K562 (cell line): ENCODE results near the gene CHRNB4.

ENCODE experiments used
- CTCF ChIP-seq, 3 experiments: IDR thresholded peaks in 2 of 3; conservative IDR thresholded peaks in 1 of 3; 2 replicates each; pipeline ENCODE4 v1.5.1; 2011 to 2012; ENCODE audit warnings: low read length in 3 of 3, mild to moderate bottlenecking in 3 of 3, control low read depth in 2 of 3, improper control_type of control experiment in 1 of 3, inconsistent platforms in 1 of 3, low read depth in 1 of 3, mixed read lengths in 1 of 3, moderate library complexity in 1 of 3; ENCODE audit not compliant: insufficient read depth in 2 of 3
- E2F1 ChIP-seq: sonication (generic); formaldehyde crosslinking; IDR thresholded peaks from 2 replicates; pipeline ENCODE4 v1.8.1; 2023; ENCODE audit warnings: mild to moderate bottlenecking, missing genetic modification reagents, moderate library complexity
- MAFG ChIP-seq: fragments of 450-650 bp; conservative IDR thresholded peaks from 2 replicates; pipeline ENCODE4 v1.6.1; 2016; ENCODE audit warnings: missing genetic modification characterization, missing compliant biosample characterization
- MAX ChIP-seq: sonication (generic); formaldehyde crosslinking; IDR thresholded peaks from 2 replicates; pipeline ENCODE4 v1.9.0; 2022; ENCODE audit warnings: mild to moderate bottlenecking, missing genetic modification reagents
- PML ChIP-seq: IDR thresholded peaks from 2 replicates; pipeline ENCODE4 v1.6.1; 2012; ENCODE audit warnings: low read length, inconsistent platforms
- POLR2A ChIP-seq: fragments of 450-650 bp; conservative IDR thresholded peaks from 2 replicates; pipeline ENCODE4 v1.6.1; 2016
- PPARD ChIP-seq: fragments of 250-450 bp; sonication (Bioruptor Pico); IDR thresholded peaks from 2 replicates; pipeline ENCODE4 v1.8.0; 2022; ENCODE audit warnings: inconsistent platforms, mild to moderate bottlenecking, moderate library complexity
- SREBF1 ChIP-seq: fragments of 150-350 bp; IDR thresholded peaks from 2 replicates; pipeline ENCODE4 v1.6.1; 2014; ENCODE audit warnings: antibody characterized with exemption, low read depth, low read length, borderline replicate concordance
- XRCC3 ChIP-seq: fragments of 450-650 bp; IDR thresholded peaks from 2 replicates; pipeline ENCODE4 v1.6.1; 2017; ENCODE audit warnings: mild to moderate bottlenecking, moderate library complexity
- ZNF175 ChIP-seq: fragments of 200-800 bp; sonication (Bioruptor generic); IDR thresholded peaks from 2 replicates; pipeline ENCODE4 v1.6.1; 2016; ENCODE audit warnings: low read depth, mild to moderate bottlenecking, missing genetic modification characterization, missing compliant biosample characterization
- ZNF274 ChIP-seq: IDR thresholded peaks from 2 replicates; pipeline ENCODE4 v1.6.1; 2011; ENCODE audit warnings: low read depth, mild to moderate bottlenecking, low read length, moderate library complexity, borderline replicate concordance

DNA sequence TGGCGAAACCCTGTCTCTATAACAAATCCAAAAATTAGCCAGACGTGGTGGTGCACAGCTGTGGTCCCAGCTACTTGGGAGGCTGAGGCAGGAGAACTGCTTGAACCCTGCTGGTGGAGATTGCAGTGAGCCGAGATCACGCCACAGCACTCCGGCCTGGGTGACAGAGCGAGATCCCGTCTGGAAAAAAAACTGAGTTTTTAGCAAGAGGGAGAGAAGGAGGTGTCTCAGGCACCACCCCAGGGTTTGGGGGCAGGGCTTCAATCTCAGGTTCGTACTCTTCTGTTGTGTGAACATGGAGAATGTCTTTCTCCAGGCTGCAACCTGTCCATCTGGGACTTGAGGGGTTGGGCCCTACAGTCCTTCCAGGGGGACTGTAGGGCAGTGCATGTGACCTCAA is 22.9 kb downstream of the CHRNB4 start:
- no peak for TF ChIP-seq PML
- TF ChIP-seq MAX (CRISPR knock-in tag) = no peak
- TF ChIP-seq E2F1 (CRISPR knock-in tag) = no peak
- no peak for TF ChIP-seq SREBF1
- TF ChIP-seq POLR2A = no peak
- TF ChIP-seq PPARD (CRISPR knock-in tag) = no peak
- TF ChIP-seq CTCF (IDR thresholded peaks at IDR 0.05 in 2 of 3, conservative IDR thresholded peaks at IDR 0.05 in 1 of 3; ENCODE audit: insufficient read depth in 2 of 3, low read depth in 1 of 3, low read length in 3 of 3) = no peak
- TF ChIP-seq ZNF274 = no peak
- no peak for TF ChIP-seq MAFG (tag)
- TF ChIP-seq XRCC3 = no peak
- TF ChIP-seq ZNF175 (CRISPR knock-in tag) = no peak
